GM21367 (cell line): Measurements from ENCODE around the gene NFAM1.

Experiments
- ATAC-seq: cut with Tn5 transposase; IDR thresholded peaks from one replicate; pipeline ENCODE4 v1.9.1; 2021; ENCODE audit not compliant: unreplicated experiment

The NFAM1 gene

DNA sequence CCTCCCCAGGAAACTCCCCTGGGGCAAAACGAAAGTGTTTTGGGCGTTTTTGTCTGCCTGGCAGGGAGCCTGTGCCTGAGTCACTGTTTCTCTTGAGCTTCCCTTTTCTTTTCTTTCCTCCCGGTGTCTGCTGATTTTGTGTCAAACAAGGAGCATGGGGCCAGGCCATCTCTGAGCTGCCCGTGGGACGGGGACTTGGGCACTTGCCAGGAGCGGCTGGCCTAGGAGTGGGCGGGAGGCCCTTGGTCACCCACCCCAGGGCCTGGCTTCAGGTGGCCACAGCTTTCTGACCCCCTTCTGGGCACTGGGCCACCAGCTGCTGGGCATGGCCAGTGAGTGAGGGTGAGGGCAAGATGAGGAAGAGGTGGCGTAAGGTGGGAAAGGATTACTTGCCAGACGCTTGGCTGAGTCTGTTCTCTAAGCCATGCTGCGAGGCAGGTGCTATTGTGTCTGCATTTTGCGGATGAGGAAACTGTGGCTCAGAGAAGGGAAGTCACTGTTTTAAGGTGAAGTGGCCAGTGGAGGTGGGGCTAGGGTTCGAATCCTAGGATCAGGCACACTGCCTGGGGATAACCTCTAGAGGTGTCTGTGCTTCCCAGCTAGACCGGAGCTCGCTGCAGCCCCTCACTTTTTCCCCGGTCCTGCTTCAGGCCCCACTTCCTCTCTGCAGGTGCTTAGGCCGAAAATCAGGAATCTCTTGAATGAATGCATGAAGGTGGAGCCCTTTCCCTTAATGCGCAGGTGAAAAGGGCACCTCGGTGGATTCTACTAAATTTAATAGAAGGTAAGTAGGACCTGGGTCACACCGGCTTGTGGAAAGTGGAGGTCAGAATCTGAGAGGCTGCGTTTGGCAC, 7.8 kb upstream of the NFAM1 start:
- ATAC-seq, result no peak

DNA sequence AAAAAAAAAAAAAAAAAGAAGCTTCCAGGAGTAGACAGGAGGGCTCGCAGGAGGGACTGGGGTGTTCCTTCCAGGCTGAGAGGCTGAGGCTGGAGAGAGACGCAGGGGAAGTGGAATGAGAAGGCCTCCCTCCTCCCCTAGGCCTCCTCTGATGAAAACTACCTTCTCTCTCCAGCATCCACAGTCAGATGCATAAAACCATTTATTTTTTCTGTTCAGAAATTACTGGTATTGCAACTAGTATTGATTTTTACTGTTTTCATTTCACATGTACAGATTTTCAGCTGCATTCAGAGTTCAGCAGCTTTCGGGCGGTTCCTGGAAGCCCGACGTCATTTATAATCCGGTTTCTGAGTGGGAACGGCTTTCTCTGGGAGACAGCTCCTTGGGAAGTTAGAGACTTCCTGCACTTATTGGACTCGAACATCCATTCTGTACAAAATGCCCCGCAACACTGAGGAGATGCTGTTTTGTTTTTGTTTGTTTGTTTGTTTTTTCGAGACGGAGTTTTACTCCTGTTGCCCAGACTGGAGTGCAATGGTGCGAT, 6.9 kb upstream of the NFAM1 start:
- ATAC-seq, result no peak

GRCh38 chr22:42438293-42438650, 6.1 kb upstream of the NFAM1 start:
- ATAC-seq, result no peak

DNA sequence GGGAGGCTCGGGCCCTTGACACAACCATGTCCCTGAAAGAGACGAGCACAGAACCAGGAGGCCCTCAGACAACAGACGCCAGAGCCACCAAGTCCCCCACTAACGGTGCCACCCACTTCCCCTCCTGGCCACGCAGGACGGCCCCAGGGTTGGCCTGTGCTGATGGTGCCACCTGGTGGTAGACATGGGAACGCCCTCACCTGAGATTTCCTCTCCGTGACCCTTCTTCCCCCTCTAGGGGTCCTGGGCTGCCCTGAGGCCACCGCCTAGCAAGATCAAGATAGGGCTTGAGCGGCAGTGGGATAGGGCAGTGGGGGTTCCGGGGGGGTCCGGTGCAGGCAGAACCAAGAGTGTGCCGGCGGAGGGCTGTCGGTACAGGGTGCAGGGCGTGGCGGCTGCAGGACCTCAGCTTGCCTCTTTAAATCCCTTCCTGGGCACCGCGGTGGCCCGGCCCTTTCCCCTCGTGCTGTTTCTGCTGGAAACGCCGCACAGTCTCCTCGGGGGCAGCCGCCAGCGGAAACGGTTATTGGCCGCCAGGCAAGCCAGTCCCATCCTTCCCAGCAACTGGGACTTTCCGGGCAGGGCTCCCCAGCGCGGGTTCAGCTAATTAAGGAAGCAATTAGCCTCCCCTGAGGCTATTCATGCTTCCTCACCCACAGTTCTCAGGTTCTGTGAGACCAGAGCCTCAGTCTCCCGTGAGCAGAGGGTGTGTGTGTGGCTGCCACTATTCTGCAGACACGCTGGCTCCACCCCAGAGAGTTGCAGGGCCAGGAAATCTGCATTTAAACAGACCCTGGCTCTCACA, 5.5 kb upstream of the NFAM1 start:
- ATAC-seq, result no peak

DNA sequence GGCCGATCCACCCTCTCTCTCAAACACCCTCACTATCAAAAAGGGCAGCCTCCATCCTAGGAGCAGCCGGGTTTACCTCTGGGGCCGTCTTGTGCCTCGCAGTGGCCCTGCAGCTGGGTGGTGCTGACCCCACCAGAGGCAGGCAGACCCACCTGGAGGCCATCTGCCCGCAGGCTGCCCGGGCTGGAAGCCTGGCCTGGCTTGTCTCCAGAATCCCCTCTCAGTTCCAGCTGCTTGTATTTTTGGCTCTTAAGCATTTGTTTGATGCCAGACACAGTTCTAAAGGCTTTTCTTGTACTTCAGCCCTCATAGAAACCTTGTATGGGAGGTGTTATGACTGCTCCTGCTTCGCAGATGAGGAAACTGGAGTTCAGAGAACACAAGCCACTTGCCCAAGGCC, 4.2 kb upstream of the NFAM1 start:
- no peak for ATAC-seq

DNA sequence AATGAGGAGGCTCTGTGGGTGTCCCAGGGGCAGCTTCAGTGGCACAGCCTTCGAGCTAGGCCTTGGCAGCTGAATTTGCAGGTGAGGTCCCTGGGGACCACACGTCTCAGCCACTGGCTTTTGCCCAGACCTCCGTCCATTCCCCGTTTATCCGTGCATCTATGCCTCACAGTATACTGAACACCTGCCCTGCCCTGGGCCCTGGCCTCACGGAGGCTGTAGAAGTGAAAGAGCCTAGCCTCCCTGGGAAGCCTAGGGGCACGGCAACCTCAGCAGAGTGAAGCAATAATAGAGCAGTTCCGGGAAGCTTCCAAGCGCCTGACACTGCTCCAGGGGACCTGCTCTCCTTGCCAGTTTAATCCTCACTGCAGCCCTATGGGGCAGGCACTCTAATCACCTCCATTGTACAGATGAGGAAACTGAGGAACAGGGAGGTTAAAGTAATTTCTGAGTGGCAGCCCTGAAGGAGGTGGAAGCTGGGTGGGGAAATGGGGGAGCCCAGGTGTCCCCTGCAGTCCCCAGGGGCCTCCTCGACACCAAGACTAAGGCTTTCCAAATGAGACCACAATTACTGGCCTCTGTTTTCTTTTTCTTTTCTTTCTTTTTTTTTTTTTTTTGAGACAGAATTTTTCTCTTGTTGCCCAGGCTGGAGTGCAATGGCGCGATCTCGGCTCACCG, 2.7 kb upstream of the NFAM1 start:
- ATAC-seq, result no peak

GRCh38 chr22:42433754-42434682, 1.8 kb upstream of the NFAM1 start:
- ATAC-seq, result no peak

- ATAC-seq, result no peak
These were observed 615 bp upstream of the NFAM1 start for GRCh38 chr22:42432818-42433217.

GRCh38 chr22:42431401-42432019, 693 bp downstream of the NFAM1 start:
- no peak for ATAC-seq

- no peak for ATAC-seq
These were observed 1.6 kb downstream of the NFAM1 start for GRCh38 chr22:42430528-42431125.

- ATAC-seq, result no peak
These were observed 3.4 kb downstream of the NFAM1 start for GRCh38 chr22:42428760-42429159.

DNA sequence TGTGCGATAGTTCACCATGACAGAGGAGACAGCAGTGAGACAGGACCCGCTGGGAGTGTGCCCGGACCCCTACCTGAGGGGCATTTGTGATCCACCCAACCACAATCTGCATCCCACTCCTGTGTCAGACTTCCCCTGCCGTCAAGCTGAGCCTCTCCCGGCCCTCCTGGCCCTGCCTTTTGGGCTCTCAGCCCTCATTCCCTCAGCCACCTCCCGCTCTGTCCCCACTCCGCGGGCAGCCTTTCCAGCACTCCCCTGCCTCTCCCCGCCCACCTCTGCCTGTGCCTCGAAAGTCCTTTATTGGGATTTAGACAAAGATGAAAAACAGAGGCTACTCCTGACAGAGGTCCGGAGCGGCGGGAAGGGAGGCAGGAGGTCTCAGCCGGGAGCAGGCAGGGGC, 4.2 kb downstream of the NFAM1 start:
- no peak for ATAC-seq

GRCh38 chr22:42427167-42427566, 5.0 kb downstream of the NFAM1 start:
- no peak for ATAC-seq

DNA sequence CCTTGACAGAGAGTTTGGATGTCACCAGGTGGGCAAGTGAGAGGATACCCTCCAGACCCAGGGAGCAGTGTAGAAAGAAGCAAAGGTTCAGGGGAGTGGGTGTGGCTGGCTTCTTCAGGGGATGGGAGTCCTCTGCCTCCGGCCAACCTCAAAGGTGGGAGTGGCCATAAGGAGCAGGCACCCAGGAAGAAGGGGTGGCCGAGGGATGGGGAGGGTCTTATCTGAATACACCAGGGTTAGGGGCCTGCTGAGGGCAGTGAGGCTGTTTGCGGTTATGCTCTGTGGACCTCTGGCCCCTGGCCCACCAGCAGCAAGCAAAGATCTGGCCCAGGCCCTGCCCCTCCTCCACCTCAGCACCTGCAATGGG, 6.2 kb downstream of the NFAM1 start:
- no peak for ATAC-seq

DNA sequence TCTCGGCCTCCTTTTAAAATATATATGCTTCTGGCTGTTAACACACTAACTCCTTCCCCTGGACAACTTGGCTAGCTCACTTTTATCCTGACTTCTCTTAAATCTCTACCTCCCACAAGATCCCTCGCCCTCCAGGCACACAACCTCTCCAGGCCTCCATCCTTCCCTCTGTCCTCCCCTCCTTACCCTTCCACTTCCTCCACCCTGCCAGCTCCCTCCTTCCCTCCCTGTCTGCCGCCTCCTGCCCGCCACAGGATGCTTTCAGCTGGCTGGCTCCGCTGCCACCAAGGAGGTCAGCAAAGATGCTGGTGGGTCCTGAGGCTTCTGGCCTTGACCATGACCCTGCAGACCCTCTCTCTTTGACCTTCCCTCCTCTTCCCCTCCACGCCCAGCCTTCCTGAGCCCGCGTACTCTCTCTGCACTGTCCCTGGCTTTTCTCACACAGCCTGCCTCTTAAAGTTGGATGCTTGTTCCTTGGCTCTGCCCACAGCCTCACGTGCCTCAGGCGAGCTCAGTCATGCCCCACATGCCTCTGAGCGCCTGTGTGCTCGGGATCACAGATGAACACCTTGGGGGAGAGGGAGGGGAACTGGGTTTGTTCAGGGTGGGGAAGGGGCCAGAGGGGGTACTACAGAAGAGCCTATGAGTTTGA, 6.7 kb downstream of the NFAM1 start:
- ATAC-seq, result no peak

DNA sequence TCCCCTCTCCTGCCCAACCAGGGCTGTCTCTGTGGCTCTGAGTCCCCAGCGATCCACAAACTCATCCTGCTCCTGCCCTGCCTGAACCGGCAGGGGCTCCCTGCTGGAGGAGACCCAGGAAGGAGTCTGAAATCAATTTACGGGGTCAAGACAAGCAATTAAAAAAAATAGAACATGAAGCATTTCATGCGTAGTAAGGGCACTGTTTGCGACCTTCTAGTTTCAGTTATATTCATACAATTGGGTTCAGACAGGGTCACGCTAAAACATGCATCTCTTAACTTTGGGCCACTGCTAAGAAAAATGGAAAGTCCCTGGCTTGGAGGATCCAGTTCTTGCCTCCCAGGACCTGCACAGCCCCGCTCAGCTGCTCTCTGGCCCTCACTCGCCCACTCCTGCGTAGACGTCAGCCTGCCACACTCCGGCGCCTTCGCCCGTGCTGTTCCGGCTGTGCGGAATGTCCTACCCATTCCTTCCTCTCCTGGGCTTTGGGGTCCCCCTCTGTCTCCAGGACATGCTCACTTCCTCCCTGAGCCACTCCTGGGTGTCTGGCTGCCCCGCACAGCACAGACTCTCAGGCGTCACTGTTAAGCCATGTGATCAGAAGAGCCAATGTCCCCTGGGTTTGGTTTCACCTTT, 12.8 kb downstream of the NFAM1 start:
- ATAC-seq, result no peak

- no peak for ATAC-seq
These were observed 13.4 kb downstream of the NFAM1 start for GRCh38 chr22:42418811-42419242.

GRCh38 chr22:42417645-42418305, 14.4 kb downstream of the NFAM1 start:
- ATAC-seq, result no peak
